COR-L47 (cell line): Measurements from ENCODE around the gene HIGD2A.

Experiments
- DNase-seq: peaks from one replicate; lab custom pipeline; 2025; lab: John Stamatoyannopoulos, UW

The HIGD2A gene

GRCh38 chr5:176415952-176416924, 27.7 kb downstream of the HIGD2A start, which contains the start of gene CLTB:
Gene CLTB (minus strand): TSS chr5:176416539. CDS start chr5:176416363, 176 bp downstream.
- DNase-seq: peak; percentile 86

DNA sequence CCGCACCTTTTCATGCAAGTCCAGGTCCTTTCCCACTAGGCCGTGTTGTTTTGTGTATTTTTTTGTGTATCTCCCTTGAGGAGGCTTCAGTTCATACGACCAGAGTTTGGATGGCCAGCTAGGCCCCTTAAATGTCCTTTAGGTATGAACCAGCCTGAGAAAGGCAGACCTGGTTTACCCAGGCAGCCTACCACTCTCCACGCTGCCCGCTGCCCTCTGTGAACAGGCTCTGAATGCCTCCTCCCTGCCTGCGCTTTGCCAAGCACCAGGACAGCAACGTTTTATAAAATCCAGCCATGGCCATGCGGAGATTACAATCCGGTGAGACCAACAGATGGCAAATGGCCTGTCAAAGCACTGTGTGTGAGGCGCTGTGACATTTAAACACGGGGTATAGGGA, 28.4 kb downstream of the HIGD2A start:
- no peak for DNase-seq

- no peak for DNase-seq
Observed at GRCh38 chr5:176418251-176418650, 29.7 kb downstream of the HIGD2A start.

DNA sequence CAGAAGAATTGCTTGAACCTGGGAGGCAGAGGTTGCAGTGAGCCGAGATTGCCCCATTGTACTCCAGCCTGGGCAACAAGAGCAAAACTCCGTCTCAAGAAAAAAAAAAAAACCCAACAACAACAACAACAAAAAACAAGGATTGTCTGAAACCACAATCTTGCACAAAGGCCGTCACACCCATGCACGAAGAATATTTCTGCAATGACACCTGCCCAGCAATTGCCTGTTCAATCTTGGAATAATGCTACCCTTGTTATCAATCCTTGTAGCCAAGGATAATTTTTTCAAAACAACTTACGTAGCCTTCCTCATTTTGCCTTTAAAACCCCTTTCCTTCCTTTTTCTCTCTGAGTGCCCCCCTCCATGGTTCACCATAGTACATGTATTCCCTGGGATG, 31.5 kb downstream of the HIGD2A start:
- no peak for DNase-seq

DNA sequence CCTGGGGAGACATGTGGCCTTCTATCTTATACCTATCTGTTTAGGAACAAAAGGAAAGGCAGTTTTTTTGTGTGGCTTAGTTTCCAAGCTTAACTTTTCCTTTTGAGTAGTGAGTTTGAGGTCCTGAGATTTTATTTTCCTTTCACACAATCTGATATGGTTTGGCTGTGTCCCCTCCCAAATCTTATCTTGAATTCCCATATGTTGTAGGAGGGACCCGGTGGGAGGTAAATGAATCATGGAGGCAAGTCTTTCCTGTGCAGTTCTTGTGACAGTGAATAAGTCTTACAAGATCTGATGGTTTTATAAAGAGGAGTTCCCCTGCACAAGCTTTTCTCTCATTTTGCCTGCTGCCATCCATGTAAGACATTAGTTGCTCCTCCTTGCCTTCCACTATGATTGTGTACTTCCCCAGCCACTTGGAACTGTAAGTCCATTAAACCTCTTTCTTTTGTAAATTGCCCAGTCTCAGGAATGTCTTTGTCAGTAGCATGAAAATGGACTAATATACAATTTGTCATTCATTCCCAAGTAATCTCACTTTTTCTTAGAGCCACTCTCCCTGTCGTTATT, 32.5 kb downstream of the HIGD2A start:
- no peak for DNase-seq

DNA sequence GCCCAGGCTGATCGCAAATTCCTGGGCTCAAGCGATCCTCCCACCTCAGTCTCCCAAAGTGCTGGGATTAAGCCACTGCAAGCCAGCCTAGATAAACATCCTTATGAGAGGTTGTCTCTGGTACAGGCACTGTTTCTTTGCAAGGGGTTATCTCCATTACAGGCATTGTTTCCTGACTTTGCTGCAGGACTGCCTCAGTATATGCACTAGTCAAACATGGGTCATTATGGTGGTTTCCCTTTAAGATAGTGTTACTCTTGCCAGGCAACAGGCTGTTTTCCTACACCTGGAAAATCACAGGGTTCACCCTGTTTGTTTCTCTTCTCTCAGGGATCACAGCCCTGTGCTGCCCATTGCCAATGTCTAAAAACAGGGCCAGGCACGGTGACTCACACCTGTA, 35.6 kb downstream of the HIGD2A start:
- no peak for DNase-seq

GRCh38 chr5:176425138-176425537, 36.6 kb downstream of the HIGD2A start:
- DNase-seq: no peak

GRCh38 chr5:176425791-176426190, 37.2 kb downstream of the HIGD2A start:
- DNase-seq: no peak

DNA sequence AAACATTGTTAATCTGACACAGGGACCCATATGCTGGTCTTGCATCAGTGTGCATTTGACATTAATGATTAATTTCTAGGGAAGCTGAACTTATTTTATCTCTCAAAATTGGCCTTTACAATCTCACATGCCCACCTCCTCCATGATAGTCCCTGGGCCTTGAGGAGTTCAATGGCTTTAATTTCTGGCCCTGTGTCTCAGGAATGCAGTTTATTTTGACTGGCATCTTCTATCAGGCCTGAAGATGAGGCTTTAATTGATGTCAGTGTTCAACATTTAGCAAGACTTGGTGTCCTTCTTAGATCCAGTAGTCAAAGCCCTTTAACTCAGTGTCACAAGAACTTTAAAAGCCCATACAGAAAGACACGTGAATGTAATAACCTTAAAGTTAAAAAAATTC, 38.3 kb downstream of the HIGD2A start:
- no peak for DNase-seq

DNA sequence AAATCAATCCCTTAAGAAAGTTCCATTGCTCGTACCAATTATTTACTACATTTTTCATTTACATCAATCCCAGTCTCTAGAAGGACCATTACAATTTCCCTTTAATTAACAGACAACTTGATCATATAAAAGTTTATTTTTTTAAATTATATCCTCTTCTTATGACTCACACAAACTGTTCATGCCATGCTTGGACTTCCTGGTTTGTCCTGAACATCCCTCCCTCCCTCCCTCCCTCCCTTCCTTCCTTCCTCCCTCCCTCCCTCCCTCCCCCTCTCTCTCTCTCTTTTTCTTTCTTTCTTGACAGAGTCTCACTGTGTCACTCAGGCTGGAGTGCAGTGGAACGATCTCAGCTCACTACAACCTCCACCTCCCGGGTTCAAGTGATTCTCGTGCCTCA, 39.4 kb downstream of the HIGD2A start:
- DNase-seq: no peak

DNA sequence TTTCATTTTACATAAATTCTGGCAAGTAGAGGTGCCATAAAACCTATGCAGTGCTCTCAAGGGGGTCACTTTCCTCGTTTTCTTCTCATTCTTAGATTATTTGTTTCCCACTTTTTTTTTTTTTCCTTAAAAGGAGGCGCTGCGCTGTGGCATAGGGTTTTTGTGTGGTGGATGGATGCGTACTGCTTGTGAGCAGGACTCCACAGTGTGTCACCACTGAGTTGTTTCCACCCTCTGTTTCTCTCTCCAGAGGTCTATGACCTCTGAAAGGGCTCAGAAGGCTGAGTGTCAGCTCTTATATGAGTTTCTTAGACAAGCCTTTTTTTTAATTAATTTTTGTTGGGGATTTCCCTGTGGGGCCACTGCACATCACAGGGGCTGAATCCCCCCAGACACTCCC, 41.4 kb downstream of the HIGD2A start:
- no peak for DNase-seq

DNA sequence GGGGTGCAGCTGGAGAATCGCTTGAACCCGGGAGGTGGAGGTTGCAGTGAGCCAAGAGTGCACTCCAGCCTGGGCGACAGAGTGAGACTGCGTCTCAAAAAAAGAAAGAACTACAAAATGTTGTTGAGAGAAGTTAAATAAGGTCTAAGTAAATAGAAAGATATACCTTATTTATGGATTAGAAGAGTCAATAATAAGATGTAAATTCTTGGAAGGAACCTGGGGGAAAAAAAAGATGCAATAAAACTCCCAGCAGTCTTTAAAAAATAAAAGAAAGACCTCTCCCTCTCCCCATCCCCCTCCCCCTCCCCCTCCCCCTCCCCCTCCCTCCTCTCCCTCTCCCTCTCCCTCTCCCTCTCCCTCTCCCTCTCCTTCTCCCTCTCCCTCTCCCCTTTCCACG, 44.2 kb downstream of the HIGD2A start:
- no peak for DNase-seq

DNA sequence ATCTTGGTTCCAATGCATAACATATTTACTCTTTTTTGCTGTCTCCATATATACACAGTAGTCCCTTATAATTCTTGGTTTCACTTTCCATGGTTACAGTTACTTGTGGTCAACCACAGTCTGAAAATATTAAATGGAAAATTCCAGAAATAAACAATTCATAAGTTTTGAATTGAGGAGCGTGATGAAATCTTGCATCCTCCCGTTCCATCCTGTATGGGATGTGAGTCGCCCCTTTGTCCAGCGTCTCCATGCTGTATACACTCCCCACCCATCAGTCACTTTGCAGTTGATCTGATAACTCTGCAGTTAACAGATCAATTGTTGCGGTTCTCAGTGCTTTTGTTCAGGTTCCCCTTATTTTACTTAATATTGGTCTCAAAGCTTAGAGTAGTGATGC, 48.1 kb downstream of the HIGD2A start:
- DNase-seq: no peak

- DNase-seq: no peak
Observed at GRCh38 chr5:176438959-176439757, 50.6 kb downstream of the HIGD2A start.
